ENCODE data around the gene TUBGCP6. TPM values are rescaled to one million over a fixed set of nuclear protein-coding genes. Genes with fewer than 3 reads are reported as not detected.

TUBGCP6 gene
- total and polyA plus RNA-seq, 2 donors (not counting 1 experiment from before 2014, with no cell fraction given), result 137 to 178 TPM

- H3K27ac ChIP-seq (ENCODE audit: low read length in 2 of 2), result peak overlapping the region; percentile 23 to 81
- peaks cover 8 to 24% of the 10 kb centered on the region in 2 experiments for H3K36me3 ChIP-seq (replicated peaks in 1 of 2; ENCODE audit: control extremely low read depth in 1 of 2, control insufficient read depth in 1 of 2, extremely low read depth in 1 of 2, insufficient read depth in 2 of 2, low read length in 1 of 2)
- H4K20me1 ChIP-seq (ENCODE audit: control insufficient read depth, insufficient read depth, low read length, poor library complexity, severe bottlenecking), result peaks cover 7% of the 10 kb centered on the region
- peaks cover 37% of the 10 kb centered on the region for H3K79me2 ChIP-seq (ENCODE audit: control insufficient read depth, insufficient read depth, low read length)
- peak overlapping the region; percentile 60 for H2AFZ ChIP-seq (ENCODE audit: insufficient read depth, low read depth, low read length, poor library complexity, severe bottlenecking)
- H3K9me3 ChIP-seq (ENCODE audit: control extremely low read depth in 1 of 3, control insufficient read depth in 2 of 3, insufficient read depth in 1 of 3, low read length in 2 of 3), result no peaks in the 10 kb centered on the region
- ChIA-PET CTCF (no interaction called here), POLR2A (interaction anchor here (4.1 kb wide), 1 partner anchor 9 kb away, joined by 41 read pairs; no protein-coding TSS in a partner anchor)
- DNase-seq (no peak), ATAC-seq (ENCODE audit: low read depth) (no peak)
- H3K4me3 ChIP-seq (ENCODE audit: control extremely low read depth in 1 of 5, extremely low read depth in 1 of 5, insufficient read depth in 1 of 5, low read depth in 2 of 5, low read length in 4 of 5), result peak overlapping the region; percentile 21 to 80 (median 70)
- intact Hi-C loops (cut with micrococcal nuclease), result loop anchor here (1.0 to 10.0 kb wide), 4 partner anchors 10 to 435 kb away; partner anchors contain the start of gene TRABD
- H3K4me1 Mint-ChIP-seq, result peaks cover 28% of the 10 kb centered on the region
- no peaks in the 10 kb centered on the region for H3K9me3 Mint-ChIP-seq (ENCODE audit: insufficient read depth)
- H3K27me3 Mint-ChIP-seq, result no peaks in the 10 kb centered on the region
- peak overlapping the region; percentile 78 for H3K4me3 Mint-ChIP-seq
- peak overlapping the region; percentile 75 for H3K27ac Mint-ChIP-seq
- peaks cover 23 to 33% of the 10 kb centered on the region in 2 donors for H3K4me1 ChIP-seq (ENCODE audit: control insufficient read depth in 2 of 2, insufficient read depth in 2 of 2, low read length in 2 of 2)
- WGBS (ENCODE audit: insufficient coverage), result under 1% methylated on average over 27 of the region's 34 CpGs
- H3K9ac ChIP-seq (ENCODE audit: low read length), result peak overlapping the region; percentile 81
- TF ChIP-seq EZH2 (IDR thresholded peaks at IDR 0.05; ENCODE audit: borderline replicate concordance, insufficient read depth, low read depth, low read length, poor library complexity, severe bottlenecking), result no peak
- TF ChIP-seq CTCF (IDR thresholded peaks at IDR 0.05), result no peak
- no peaks in the 10 kb centered on the region for H3K27me3 ChIP-seq (replicated peaks in 1 of 4; ENCODE audit: control extremely low read depth in 1 of 4, control insufficient read depth in 3 of 4, insufficient read depth in 4 of 4, low read length in 3 of 4)
- peak overlapping the region; percentile 98 for H3K4me2 ChIP-seq (replicated peaks; ENCODE audit: low read depth, low read length, poor library complexity, severe bottlenecking)
Measured at GRCh38 chr22:50199829-50200460, 44.9 kb downstream of the TUBGCP6 start.

GRCh38 chr22:50199251-50199721, 45.5 kb downstream of the TUBGCP6 start:
- ChIA-PET CTCF (interaction anchor here (1.0 kb wide), 1 partner anchor 27 kb away, joined by 3 read pairs; no protein-coding TSS in a partner anchor), POLR2A (interaction anchor here (1.0 to 4.1 kb wide), 2 partner anchors 8 to 9 kb away, joined by 9 to 41 read pairs; no protein-coding TSS in a partner anchor)
- H3K9me3 Mint-ChIP-seq (ENCODE audit: insufficient read depth), result no peaks in the 10 kb centered on the region
- Histone ChIP-seq H3K9me3 (ENCODE audit: control extremely low read depth in 1 of 3, control insufficient read depth in 2 of 3, insufficient read depth in 1 of 3, low read length in 2 of 3) (no peaks in the 10 kb centered on the region), H3K36me3 (replicated peaks in 1 of 2; ENCODE audit: control extremely low read depth in 1 of 2, control insufficient read depth in 1 of 2, extremely low read depth in 1 of 2, insufficient read depth in 2 of 2, low read length in 1 of 2) (peaks cover 6 to 26% of the 10 kb centered on the region in 2 experiments), H3K4me1 (ENCODE audit: control insufficient read depth in 2 of 2, insufficient read depth in 2 of 2, low read length in 2 of 2) (peaks cover 30 to 39% of the 10 kb centered on the region in 2 donors), H2AFZ (ENCODE audit: insufficient read depth, low read depth, low read length, poor library complexity, severe bottlenecking) (no peak overlapping the region), H3K4me2 (replicated peaks; ENCODE audit: low read depth, low read length, poor library complexity, severe bottlenecking) (peak overlapping the region; percentile 98), H3K4me3 (ENCODE audit: control extremely low read depth in 1 of 5, extremely low read depth in 1 of 5, insufficient read depth in 1 of 5, low read depth in 2 of 5, low read length in 4 of 5) (peak overlapping the region in 1 of 5 experiments; percentile 79), H4K20me1 (ENCODE audit: control insufficient read depth, insufficient read depth, low read length, poor library complexity, severe bottlenecking) (peaks cover 7% of the 10 kb centered on the region), H3K27ac (ENCODE audit: low read length in 2 of 2) (no peak overlapping the region), H3K27me3 (replicated peaks in 1 of 4; ENCODE audit: control extremely low read depth in 1 of 4, control insufficient read depth in 3 of 4, insufficient read depth in 4 of 4, low read length in 3 of 4) (no peaks in the 10 kb centered on the region), H3K79me2 (ENCODE audit: control insufficient read depth, insufficient read depth, low read length) (peaks cover 34% of the 10 kb centered on the region), H3K9ac (ENCODE audit: low read length) (no peak overlapping the region)
- TF ChIP-seq CTCF (IDR thresholded peaks at IDR 0.05) (no peak), EZH2 (IDR thresholded peaks at IDR 0.05; ENCODE audit: borderline replicate concordance, insufficient read depth, low read depth, low read length, poor library complexity, severe bottlenecking) (no peak)
- H3K4me3 Mint-ChIP-seq, result peak overlapping the region; percentile 78
- H3K27me3 Mint-ChIP-seq, result no peaks in the 10 kb centered on the region
- H3K4me1 Mint-ChIP-seq, result peaks cover 31% of the 10 kb centered on the region
- DNase-seq (no peak), ATAC-seq (ENCODE audit: low read depth) (no peak)
- H3K27ac Mint-ChIP-seq, result peak overlapping the region; percentile 75
- 82% methylated on average over 13 of the region's 18 CpGs for WGBS (ENCODE audit: insufficient coverage)
- intact Hi-C loops (cut with micrococcal nuclease), result no loop called here

Data from B cell (primary cell).